Stimulated activated CD8-positive, alpha-beta memory T cell treated with anti-CD3 and anti-CD28 coated beads, Interleukin-7, amount 100 ng/mL, for 24 hours (primary cell): ENCODE data around the gene RXRA.

Source experiments
- DNase-seq: peaks from one replicate; pipeline ENCODE4 v3.0.0-alpha.2; 2020; ENCODE audit warnings: low read depth

RXRA gene

DNA sequence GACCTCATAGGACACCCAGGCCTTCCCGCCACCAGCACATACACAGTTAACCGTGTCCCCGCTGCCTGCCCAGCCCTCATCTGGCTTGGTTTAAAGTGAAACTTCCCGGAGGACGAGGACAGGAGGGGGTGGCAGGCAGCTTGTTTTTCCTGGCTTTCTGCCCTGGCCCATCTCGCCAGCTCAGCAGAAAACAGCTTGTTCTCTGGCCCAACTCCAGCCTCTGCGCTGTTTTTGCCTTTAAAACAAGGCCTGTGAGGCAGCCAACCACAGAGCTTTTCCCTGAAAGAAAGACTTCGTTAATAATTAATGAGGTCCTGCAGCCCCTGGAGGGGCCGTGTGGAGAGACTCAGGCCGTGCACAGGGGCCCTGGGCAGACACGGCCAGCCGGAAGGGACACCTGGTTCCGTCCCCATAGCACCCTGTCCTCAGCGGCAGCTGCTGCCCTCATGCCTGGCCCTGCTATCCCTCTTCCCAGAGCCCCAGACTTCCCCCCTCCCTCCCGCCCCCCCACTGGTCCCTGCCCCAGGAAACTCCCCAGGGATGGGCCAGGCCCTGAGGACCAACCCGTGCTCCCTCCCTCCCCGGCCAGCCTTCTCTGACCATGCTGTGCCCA lies 108.7 kb downstream of the RXRA start:
- no peak for DNase-seq

DNA sequence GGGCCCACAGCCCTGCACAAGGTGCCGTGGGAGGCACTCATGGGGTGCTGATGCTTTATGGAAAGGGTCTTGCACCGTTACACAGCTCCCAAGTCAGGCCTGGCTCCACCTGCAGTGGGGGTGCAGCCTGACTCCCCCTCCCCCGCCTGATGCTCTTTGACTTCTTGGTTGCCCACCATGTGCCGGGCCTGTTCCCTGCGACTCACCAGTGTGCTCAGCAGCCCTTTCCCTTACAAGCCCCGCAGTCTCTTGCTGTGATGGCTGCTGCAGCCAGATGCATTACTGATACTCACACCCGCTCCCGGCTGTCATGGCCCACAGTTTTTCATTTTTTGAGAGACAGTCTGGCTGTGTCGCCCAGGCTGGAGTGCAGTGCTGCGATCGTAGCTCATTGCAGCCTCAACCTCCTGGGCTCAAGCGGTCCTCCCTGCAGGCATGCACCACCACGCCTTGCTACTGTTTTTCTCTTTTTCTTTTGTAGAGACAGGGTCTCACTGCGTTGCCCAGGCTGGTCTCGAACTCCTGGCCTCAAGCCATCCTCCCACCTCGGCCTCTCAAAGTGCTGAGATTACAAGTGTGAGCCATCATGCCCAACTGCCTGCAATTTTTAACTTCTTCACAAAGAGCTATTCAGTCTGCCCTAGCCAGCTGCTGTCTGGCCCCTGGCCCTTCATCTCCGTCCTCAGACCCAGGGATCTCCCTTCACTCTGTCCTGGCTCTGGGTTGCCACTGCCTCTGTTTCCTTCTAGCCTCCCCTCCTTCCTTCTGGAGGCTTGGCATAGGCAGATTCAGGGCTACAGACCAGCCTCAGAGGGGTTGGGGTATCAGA lies 109.5 kb downstream of the RXRA start:
- DNase-seq = no peak

DNA sequence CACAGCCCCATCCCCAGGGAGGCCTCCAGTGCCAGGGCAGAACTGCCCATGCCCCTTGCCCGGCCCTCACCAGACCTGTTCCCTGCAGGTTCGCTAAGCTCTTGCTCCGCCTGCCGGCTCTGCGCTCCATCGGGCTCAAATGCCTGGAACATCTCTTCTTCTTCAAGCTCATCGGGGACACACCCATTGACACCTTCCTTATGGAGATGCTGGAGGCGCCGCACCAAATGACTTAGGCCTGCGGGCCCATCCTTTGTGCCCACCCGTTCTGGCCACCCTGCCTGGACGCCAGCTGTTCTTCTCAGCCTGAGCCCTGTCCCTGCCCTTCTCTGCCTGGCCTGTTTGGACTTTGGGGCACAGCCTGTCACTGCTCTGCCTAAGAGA lies 110.1 kb downstream of the RXRA start:
- no peak for DNase-seq

DNA sequence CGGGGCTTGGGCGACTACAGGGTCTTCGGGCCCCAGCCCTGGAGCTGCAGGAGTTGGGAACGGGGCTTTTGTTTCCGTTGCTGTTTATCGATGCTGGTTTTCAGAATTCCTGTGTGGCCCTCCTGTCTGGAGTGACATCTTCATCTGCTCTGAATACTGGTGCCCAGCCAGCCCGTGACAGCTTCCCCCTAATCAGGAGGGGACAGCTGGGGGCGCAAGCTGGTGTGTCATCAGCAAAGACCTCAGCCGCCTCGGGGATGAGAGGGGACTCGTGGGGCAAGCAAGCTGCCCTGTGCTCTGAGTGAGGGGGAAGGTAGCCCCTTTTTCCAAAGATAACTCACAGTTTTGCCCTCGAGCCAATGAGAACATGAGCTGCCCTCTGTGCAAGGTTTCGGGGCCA lies 110.7 kb downstream of the RXRA start:
- DNase-seq = no peak

DNA sequence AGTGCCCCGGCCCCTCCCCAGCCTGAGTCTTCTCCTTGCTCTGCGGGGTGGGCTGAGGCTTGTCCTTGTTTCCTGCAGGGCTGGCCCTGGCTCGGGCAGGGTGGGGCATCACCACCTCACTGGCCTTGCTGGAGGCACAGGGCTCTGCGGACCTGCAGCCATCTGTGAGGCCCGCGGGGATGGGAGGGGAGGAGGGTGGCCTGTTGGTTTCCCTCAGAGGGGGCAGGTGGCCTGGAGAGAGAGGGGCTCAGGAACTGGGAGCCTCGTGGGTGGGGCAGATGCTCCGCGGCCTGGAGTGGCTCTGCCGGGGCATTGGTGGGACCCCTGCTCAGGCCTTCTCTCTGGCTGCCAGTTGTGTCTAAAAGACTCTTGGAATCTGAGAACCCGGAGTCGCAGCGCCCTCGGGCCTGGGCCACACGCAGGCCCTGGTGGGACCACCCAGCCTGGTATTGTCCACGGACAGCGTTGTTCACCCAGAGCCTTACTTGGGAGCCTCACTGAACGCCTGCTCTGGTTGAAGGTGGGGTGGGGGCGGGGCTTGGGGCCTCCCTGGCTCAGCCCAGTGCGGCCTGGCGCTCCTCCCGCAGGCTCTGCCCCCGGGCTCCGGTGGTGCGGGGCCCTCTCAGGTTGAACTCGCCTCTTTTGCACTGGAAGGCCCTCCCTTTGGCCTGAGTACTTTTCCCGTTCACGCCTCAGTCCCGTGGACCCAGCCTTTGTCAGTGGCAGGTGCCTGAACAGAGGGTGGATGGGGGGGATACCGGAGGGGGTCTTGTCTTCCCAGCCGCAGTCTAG lies 111.3 kb downstream of the RXRA start:
- DNase-seq = no peak

DNA sequence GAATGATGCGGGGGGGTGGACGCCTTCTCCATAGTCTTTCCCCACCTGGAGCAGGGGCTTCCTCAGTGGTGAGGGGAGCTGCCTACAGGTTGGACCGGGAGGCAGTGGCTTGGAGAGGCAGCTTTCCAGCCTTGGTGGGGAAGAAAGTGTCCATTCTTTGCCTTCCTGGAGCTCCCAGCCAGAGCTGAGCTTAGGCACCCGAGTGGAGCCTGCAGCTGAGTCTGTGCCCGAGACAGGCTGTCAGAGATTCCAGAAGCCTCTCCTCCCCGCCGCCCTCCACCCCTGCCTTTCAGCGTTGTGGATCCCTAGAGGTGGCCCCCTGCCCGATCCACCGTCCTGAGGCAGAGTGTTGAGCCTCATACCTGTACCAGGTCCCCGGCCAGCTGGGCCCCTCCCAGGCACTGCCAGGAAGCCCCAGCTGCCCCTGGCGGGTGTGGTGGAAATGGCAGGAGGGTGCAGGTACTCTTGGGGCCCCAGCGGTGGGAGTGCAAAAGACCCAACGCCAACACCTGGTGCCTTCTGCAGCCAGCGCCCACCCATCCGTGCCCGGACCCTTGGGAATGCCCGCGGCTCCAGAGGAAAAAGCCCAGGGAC lies 112.0 kb downstream of the RXRA start:
- no peak for DNase-seq

DNA sequence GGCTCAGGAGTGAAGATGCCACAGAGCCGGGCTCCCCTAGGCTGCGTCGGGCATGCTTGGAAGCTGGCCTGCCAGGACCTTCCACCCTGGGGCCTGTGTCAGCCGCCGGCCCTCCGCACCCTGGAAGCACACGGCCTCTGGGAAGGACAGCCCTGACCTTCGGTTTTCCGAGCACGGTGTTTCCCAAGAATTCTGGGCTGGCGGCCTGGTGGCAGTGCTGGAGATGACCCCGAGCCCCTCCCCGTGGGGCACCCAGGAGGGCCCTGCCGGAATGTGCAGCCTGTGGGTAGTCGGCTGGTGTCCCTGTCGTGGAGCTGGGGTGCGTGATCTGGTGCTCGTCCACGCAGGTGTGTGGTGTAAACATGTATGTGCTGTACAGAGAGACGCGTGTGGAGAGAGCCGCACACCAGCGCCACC lies 113.1 kb downstream of the RXRA start:
- no peak for DNase-seq

DNA sequence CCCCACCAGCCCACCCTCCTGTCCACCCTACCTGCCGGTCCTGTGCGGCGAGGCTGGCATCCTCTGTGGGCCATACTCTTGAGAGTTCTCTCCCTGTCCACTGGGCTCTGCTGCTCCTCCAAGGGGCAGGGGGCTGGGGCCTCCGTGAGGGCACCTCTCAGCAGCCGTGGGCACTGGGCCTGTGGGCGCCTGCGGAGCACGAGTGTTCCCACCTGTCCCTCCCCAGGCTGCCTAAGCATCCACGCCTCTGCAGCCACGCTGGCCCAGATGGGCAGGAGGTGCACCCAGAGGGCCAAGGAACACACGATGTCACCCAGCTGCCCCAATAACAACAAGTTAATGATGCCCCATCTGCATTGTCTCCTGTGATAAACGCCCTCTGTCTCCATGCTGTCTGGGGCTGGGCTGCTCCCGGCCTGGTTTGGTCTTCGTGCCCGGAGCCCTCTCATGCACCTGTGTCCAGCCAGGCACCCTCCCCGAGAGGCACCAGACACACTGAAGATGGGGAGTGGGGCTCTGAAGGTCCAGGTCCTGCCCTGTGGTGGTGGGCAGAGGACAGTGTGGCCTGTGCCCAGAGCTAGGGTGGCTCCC lies 114.5 kb downstream of the RXRA start:
- no peak for DNase-seq

DNA sequence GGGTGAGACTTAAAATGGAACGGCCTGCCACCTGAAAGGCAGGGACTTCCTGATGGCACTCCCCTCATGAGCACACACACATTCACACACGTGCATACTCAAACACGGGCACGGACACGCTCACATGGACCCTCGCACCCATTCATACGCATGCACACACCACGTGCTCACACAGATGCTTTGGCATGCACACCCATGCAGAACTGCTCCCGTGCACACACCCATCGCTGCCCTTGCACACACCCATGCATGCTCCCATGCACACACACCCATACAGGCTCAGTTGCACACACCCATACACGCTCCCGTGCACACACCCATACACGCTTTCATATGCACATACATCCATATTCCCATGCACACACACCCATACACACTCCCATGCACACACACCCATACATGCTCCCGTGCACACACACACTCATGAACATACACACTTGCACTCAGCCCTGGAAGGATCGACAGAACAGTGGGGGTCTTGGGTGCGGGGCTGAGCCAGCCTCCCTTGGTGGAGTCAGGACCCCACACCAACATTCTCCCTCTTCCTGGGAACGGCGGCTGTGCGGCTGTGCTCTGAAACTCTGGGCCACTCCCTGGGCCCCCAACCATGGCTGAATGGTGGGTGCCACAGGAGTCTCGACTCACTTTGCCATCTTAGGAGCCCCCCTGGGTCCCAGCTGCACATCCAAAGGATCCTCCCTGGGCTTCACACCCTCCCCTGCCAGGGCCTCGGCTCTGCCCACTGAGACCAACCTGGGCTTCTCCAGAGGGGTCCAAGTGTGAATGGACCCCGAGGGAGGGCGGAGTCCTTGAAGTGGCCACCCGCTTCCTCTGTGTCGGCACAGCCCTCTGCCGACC lies 115.2 kb downstream of the RXRA start:
- no peak for DNase-seq

DNA sequence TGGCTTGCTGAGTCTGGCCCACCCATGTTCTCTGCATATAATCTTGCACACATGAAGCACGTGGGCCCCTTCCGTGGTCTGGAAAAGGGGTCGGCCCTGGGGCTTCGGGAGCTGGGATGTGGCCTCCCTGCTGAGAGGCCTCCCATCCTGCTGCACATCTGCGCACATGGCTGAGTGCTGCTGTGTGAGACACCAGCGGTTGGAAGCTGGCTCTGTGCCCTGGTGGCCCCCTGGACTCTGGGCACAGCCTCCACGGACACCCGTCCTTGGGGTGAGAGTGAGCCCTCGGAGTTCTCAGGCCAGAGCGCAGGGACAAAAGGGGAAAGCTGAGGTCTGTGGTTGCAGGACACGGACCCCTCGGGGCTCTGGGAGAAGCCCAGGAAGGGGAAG lies 115.8 kb downstream of the RXRA start:
- DNase-seq = no peak

DNA sequence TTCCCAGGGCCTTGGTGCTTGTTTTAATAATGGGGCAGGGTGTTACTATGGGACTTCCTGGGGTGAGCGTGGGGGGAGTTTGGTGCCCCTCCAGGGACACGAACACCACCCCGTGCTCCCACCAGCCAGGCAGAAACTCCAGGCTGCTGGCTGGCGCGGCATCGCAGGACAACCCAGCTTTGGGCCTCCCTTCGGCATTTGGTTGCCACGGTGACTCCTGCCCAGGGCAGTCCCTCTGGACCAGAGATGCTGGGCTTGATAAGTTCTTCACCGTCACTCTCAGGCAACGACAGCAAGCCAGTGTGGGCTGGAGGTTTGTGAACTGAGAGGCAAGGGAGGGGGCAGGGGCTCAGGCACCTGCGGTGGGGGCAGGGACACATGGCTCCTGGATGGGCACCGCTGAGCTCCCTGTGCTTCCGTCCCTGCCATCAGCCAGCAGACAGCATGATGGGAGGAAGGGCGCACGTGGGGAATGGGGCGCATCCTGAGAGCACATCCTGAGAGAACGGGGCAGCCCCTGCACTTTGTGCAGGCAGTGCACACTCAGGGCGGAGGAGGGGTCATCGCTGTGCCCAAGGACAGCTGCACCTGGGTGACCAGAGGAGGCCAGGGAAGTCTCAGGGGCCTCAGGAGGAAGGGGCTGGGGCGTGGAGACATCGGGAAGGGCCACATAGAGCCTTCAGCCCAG lies 116.4 kb downstream of the RXRA start:
- no peak for DNase-seq

DNA sequence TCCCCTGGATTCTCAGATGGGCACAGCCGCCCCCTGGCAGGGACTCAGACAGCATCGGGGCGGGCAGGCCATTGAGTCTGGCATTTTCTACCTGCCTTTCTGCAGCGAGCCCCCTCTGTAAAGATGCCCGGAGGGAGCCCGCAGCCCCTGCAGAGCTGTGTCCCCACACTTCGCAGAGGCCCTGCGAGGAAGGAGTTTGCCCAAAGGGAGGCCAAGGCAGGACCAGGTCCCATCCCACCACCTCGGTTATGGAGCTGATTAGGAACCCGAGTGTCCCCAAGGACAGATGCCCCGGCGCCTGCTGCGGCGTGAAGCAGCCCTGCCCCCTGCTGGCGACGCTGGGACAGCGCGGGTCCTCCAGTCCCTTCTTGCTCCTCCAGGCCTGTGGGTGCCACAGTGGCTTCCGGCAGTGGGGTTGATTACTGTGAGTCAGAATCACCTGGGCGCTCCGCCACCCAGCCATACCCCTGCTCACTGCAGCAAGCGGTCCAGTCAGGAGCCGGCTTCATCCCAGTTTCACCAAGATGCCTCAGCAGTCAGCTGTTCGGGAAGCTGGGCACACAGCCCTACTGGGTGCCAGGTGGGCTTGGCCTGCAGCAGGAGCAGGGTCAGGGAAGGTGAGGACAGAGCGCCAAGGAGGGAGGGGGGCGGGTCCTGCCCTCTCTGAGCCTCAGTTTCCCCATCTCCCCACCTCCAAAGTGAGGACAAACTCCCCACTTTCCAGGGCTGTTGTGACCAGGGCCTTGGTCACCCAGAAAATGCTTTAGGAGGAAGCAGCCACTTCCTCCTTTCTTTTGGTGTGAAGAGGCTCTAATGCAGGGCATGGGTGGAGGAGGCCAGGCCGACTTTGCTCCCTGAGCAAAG lies 117.2 kb downstream of the RXRA start:
- DNase-seq = peak; percentile 70

DNA sequence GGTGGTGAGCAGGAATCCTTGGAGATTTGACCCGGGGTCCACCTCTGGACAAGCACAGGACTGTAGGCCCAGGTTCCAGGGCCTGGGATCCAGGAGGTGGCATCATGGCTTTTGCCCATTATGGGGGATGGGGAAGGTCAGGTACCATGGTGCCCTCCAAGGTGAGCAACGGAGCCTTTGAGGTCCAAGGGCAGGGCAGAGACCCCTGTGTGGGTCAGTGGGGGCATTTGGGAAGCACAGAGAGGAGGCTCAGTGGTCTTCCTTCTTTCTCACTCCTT lies 117.7 kb downstream of the RXRA start:
- DNase-seq = no peak

DNA sequence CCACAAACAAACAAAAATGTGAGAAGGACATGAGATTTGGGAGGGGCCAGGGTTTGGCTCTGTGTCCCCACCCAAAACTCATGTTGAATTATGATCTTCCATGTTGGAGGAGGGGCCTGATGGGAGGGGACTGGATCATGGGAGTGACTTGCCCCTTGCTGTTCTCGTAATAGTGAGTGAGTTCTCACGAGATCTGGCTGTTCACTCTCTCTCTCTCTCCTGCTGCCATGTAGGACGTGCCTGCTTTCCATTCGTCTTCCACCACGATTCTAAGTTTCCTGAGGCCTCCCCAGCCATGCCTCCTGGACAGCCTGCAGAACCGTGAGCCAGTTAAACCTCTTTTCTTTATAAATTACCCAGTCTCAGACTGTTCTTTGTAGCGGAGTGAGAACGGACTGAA lies 118.7 kb downstream of the RXRA start:
- DNase-seq = no peak

DNA sequence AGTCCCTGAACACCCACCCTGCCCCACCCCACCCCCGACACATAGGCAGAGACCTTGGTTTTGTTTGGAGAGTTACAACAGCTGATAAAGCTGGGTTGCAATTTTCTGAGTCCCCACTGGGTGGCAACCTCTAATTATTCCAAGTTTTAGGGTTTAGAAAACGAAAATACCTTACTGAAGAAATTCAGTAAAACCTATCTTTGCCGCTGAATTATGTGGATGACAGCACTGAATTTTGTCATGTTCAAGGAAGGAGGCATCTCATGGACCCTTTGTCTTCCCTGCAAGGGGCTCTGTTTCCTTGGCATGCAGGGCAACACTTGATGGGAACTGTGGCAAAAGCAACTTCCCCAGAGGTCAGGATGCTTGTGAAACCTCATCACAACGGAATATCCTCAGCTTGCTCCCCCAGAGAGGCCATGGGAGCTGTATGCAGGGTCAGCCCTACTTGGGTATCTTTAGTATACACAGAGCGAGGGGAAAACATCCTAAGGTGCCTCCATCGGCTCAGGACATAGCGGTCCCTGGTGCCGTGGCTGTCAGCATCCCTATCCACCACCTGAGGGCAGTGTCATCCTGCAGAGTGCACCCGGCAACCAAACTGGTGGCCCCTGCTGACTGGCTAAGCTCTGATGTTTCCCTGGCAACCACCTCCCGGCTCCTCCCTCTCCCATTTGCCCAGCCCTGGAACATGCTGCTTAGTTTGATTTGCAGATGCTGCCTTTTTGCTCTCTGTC lies 123.1 kb downstream of the RXRA start:
- peak; percentile 68 for DNase-seq

DNA sequence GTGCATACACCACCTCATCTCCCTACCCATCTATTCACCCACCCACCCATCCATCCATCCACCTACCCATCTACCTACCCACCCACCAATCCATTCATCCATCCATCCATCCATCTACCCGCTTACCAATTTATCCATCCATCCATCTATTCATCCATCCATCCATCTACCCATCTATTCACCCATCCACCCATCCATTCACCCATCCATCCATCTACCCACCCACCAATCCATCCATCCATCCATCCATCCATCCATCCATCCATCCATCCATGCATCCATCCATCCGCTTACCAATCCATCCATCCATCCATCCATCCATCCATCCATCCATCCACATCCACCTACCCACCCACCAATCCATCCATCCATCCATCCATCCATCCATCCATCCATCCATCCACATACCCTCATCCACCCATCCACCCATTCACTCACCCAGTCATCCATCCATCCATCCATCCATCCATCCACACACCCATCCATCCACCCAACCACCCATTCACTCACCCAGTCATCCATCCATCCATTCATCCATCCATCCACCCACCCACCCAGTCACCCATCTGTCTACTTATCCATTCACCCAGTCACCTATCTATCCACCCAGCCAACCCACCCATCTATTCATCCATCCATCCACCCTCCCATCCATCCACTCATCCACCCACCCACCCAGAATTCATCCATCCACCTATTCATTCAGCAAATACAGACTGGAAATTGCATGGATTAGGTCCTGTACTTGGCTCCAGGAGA lies 125.6 kb downstream of the RXRA start:
- no peak for DNase-seq

DNA sequence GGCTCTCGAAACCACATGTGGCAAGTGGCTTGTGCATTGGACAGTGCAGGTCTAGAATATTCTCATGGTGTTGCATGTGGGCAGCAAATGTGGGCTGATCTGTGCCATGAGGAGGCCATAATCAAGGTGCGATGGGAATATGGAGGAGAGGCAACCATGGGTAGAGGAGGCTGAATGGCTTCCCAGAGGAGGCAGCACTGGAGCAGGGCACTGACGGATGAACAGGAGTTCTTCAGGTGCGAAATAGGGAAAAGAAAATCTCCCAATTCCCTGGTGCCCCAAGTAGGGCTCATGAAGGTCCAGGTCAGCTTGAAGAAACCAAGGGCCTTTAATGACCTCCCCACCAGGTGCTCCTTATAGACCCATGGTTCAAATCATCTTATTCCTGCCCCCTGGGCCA lies 126.5 kb downstream of the RXRA start:
- no peak for DNase-seq

DNA sequence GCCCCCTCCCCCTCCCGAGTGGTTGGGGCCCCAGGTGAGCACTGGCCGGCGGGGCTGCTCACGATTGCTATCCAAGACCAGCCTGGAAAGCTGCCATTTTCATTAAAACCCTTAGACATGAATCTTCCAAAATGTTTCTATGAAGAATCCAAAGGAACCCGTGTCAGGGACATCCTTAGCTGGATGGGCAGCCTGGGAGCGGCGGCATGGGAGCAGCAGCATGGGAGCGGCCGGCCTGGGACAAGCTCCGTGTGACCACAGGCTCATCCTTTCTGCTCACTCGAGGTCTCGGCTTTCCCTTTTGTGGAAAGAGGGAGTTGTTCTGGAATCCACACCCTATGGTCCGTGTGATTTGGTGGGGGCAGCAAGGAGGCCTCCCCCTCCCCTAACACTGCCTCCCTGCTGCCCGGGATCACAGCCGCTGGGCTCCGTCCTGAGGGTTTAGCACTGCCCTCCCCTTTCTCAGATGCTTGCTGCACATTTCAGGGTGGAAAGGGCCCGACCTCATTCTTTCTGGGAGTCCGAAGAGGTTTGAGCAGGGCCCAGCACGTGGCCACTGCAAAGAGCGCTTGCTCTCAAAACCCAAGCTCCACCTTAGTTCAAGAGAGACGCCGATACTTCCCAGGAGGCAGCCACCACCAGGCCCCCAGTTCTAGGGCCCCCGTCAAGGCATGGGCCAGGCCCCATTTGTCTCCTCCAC lies 127.7 kb downstream of the RXRA start:
- no peak for DNase-seq
